Effector CD8-positive, alpha-beta T cell (primary cell): ENCODE results near the gene SYCE1L.
A peak's percentile ranks its signal among the peaks of the same experiment; 100 is the strongest.
"Not testable (repeated sequence)": the region's sequence is repeated elsewhere in the genome, so short reads cannot be mapped to it uniquely, and the experiment has no call there.

Experiments
- DNase-seq: peaks from one replicate; lab custom pipeline; 2025; lab: John Stamatoyannopoulos, UW

SYCE1L gene

DNA sequence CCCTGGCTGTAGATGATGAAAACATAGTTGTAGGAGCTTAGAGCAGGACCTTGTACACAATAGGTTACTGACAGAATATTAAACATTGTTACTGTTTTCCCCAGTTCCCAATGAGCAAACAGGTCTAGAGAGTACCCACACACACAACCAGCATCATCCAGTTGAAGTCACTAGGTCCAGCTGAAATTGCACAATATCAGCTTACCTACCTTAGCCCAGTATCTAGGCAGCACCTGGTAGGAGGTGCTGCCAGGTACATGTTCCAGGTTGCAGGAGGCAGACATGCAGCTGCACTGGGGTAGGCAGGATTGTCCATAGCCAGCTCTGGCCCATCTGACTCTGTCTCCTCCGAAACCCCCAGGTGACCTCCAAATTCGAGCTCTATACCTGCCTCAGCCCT, 1.5 kb upstream of the SYCE1L start:
- DNase-seq = no peak

- no peak for DNase-seq
Observed at GRCh38 chr16:77206533-77206932, 7.3 kb downstream of the SYCE1L start.

- no peak for DNase-seq
Observed at GRCh38 chr16:77207030-77207429, 7.8 kb downstream of the SYCE1L start.

GRCh38 chr16:77208382-77208781, 9.2 kb downstream of the SYCE1L start:
- no peak for DNase-seq

DNA sequence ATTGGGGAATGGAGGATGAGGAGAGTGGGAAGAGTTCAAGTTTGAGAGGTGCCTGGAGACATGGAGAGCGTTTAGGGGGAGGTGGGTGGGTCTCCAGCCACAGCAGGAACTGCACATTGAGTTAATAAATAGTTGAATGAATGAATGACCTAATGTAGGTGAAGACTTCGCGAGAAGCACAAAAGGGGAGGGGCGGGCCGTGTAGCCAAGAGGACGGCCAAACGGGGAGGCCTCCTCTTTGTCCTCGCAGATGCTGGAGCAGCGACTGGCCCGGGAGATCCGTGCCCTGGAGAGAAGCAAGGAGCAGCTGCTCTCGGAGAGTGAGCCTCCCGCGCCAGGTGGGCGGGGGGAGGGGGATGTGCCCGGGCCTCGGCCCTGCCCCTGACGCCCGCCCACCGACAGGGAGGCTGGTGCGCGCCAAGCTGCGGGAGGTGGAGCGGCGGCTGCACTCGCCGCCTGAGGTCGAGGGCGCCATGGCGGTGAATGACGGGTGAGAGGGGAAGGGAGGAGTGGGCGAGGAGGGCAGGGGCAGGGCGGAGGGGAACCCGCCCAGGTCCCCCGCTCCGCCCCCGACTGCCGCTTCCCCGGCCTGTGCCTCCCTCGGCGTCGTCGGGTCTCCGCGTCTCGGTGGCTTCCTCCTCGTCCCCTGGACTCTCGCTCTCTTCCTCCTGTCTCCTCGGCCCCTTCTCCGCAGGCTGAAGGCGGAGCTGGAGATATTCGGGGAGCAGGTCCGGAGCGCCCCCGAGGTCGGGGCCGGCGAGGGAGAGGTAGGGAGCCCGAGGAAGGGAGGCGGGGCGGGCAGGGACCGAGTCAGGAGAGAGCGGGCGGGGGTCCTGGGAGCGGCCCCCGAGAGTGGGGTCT, 12.9 kb downstream of the SYCE1L start:
- DNase-seq = peak; percentile 69

GRCh38 chr16:77212741-77213541, 13.7 kb downstream of the SYCE1L start:
- DNase-seq = peak; percentile 60

DNA sequence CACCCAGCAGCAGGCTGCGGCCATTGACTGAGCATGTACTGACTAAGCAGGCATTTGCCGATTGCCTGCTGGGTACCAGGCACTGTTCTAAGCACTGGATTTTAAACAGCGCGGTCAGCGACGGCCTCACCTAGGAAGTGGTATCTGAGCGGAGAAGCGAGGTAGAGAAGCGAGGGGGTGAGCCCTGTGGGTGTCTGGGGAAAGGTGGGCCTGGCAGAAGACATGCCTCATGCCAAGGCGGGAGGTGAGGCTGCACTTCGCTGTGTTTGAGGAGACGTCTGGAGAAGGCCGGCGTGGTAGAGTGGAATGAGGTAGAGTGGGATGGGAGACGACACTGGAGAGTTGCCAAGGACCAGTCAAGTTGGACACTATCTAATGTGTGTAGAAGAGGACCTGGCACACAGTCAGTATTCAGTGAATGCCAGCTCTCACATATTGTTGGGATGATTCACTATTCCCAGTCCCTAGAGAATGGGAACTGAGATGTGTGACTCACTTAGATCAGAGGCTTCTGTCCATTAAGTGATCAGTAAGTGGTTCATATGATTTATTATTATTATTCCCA, 14.4 kb downstream of the SYCE1L start:
- DNase-seq = no peak

- DNase-seq = no peak
Observed at GRCh38 chr16:77214411-77215138, 15.4 kb downstream of the SYCE1L start.

- DNase-seq = no peak
Observed at GRCh38 chr16:77219437-77219836, 20.2 kb downstream of the SYCE1L start.

- DNase-seq = no peak
Observed at GRCh38 chr16:77220427-77220826, 21.2 kb downstream of the SYCE1L start.

GRCh38 chr16:77221482-77221881, 22.3 kb downstream of the SYCE1L start:
- no peak for DNase-seq

DNA sequence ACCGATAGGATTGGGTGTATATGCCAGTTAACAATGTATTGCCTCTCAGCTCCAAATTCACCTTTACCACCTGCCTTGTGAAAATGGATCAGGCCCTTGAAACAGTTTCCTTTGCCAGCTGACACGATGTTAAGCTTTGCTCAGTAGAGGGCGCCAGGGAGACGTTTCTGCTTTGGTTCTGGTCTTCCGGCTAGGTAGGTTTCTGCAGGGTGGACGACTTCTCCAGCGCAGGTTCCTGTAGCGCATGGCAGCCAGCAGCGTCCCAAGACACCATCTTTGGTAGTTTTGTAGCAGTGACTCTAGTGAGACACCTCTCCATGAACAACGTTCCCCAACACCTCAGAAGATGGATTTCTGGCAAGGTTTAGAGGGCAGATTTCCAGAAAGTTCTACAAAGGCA, 24.0 kb downstream of the SYCE1L start:
- no peak for DNase-seq

- DNase-seq = no peak
Observed at GRCh38 chr16:77225182-77225581, 26.0 kb downstream of the SYCE1L start.

DNA sequence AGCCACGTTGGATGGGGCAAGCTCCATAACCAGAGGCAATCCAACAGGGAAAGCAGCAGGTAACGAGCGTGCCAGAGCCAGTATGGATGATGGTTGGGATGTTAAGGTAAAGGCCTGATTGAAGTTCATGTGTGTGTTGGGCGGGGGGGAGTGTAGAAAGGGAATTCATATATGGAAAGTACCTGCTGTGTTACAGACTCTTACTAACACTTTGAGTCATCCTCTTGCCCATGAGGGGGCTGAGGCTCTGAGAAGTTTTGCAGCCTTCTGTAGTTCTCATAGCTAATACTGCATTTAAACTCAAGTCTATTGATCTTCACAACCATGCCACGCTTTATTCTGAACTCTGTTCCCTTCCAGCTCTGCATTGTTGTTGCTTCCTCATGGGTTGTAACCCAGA, 28.5 kb downstream of the SYCE1L start:
- no peak for DNase-seq

- DNase-seq = no peak
Observed at GRCh38 chr16:77231047-77231446, 31.8 kb downstream of the SYCE1L start.

DNA sequence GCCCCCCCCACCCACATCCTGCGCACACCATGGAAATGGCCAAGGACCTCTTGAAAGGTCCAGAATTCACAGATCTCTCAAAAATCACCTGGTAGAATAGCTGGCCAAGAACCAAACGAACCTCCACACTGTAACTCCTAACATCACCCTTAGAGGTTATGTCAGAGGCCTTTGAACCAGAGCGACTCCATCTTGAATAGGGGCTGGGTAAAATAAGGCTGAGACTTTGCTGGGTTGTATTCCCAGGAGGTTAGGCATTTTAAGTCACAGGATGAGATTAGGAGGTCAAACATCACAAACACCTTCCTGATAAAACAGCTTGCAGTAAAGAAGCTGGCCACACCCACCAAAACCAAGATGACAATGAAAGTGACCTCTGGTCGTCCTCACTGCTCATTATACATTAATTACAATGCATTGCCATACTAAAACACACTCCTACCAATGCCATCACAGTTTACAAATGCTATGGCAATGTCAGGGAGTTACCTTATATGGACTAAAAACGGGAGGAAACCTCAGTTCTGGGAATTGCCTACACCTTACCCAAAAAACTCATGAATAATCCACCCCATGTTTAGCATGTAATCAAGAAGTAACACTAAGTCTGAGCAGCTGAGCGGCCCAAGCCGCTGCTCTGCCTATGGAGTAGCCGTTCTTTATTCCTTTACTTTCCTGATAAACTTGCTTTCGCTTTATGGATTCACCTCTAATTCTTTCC, 34.8 kb downstream of the SYCE1L start:
- DNase-seq = no peak

GRCh38 chr16:77234611-77235010, 35.4 kb downstream of the SYCE1L start:
- no peak for DNase-seq

DNA sequence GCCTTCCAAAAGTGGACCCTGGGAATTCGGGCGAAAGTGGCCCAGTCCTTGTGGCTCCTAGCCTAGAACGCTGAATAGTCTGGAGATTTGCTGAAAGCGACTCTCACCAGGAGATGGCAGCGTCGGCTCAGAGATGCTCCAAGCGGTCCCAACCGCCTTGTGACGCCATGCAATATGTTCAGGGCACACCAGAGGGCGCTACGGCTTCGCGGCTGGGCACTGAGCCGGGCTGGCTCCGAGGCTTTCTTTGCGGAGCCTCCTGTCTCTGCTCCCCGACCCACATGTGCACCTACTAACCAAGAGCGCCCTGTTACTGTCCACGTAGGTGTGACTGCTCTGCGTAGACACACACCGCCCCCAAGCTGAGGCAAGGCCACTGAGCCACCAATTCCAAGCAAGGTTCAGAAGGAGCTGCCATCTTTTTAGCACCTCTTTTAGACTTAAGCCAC, 36.9 kb downstream of the SYCE1L start:
- DNase-seq = peak; percentile 74

GRCh38 chr16:77238593-77238992, 39.4 kb downstream of the SYCE1L start:
- no peak for DNase-seq

DNA sequence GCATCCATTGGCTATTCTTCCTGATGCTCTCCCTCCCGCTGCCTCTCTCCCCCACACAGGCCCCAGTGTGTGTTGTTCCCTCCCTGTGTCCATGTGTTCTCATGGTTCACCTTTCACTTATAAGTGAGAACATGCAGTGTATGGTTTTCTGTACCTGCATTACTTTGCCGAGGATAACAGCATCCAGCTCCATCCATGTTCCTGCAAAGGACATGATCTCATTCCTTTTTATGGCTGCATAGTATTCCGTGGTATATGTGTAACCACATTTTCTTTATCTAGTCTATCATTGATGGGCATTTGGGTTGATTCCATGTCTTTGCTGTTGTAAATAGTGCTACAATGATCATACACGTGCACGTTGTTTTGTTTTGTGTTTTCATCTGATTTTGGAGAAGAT, 43.3 kb downstream of the SYCE1L start:
- not testable (repeated sequence) for DNase-seq

- DNase-seq = no peak
Observed at GRCh38 chr16:77246150-77246549, 46.9 kb downstream of the SYCE1L start.
